Measurements from ENCODE around the gene RPRD1A. TPM values are rescaled to one million over a fixed set of nuclear protein-coding genes. Genes with fewer than 3 reads are reported as not detected.

Gene RPRD1A
- polyA plus RNA-seq, 1 donor (not counting 4 experiments of a cell fraction or from before 2014, with no cell fraction given), result 55.5 TPM

- H3K9me3 ChIP-seq (ENCODE audit: control insufficient read depth, low read depth, low read length), result no peaks in the 10 kb centered on the region
- no peak overlapping the region for H3K27ac ChIP-seq (ENCODE audit: control insufficient read depth, insufficient read depth, low read length)
- H3K4me3 ChIP-seq (ENCODE audit: control insufficient read depth in 2 of 3, extremely low read depth in 1 of 3, insufficient read depth in 2 of 3, low read depth in 1 of 3, low read length in 3 of 3), result peak overlapping the region; percentile 66 to 73 (median 68)
- DNase-seq (ENCODE audit: low read depth, low spot score) (no peak), FAIRE-seq (peak; percentile 83)
- TF ChIP-seq EZH2 (IDR thresholded peaks at IDR 0.05; ENCODE audit: low read length), result no peak
- peak; percentile 82 to 94 (median 84) for TF ChIP-seq CTCF (optimal IDR thresholded peaks at IDR 0.05 in 1 of 3, IDR thresholded peaks at IDR 0.05 in 1 of 3, conservative IDR thresholded peaks at IDR 0.05 in 1 of 3; ENCODE audit: extremely low read depth in 1 of 3, insufficient read depth in 2 of 3, low read length in 3 of 3)
- H3K79me2 ChIP-seq (ENCODE audit: control insufficient read depth, insufficient read depth, low read length), result no peaks in the 10 kb centered on the region
- no peaks in the 10 kb centered on the region for H4K20me1 ChIP-seq (ENCODE audit: control insufficient read depth, extremely low read depth, insufficient read depth, low read length)
- H3K36me3 ChIP-seq (ENCODE audit: control insufficient read depth in 2 of 2, extremely low read depth in 1 of 2, insufficient read depth in 2 of 2, low read length in 2 of 2), result no peaks in the 10 kb centered on the region
- peak overlapping the region; percentile 84 for H2AFZ ChIP-seq (ENCODE audit: control insufficient read depth, low read length)
- dilution Hi-C loops (cut with MboI; ENCODE audit: extremely low pct_ligation_motif_present, low sequenced_read_pairs), result no loop called here
- H3K27me3 ChIP-seq (ENCODE audit: control insufficient read depth, extremely low read depth, insufficient read depth, low read length), result no peaks in the 10 kb centered on the region
- no peaks in the 10 kb centered on the region for H3K9me1 ChIP-seq (ENCODE audit: control insufficient read depth, extremely low read depth, insufficient read depth, low read length)
- peak overlapping the region; percentile 66 for H3K9ac ChIP-seq (ENCODE audit: control insufficient read depth, extremely low read depth, insufficient read depth, low read length)
- H3K4me1 ChIP-seq (ENCODE audit: control insufficient read depth, extremely low read depth, insufficient read depth, low read length), result no peaks in the 10 kb centered on the region
- peak overlapping the region; percentile 82 for H3K4me2 ChIP-seq (ENCODE audit: control insufficient read depth, extremely low read depth, insufficient read depth, low read depth, low read length)
Measured at GRCh38 chr18:35949903-35950627, 117.3 kb downstream of the RPRD1A start.

GRCh38 chr18:35949090-35949489 lies 118.3 kb downstream of the RPRD1A start:
- H3K9ac ChIP-seq (ENCODE audit: control insufficient read depth, extremely low read depth, insufficient read depth, low read length), result no peak overlapping the region
- TF ChIP-seq EZH2 (IDR thresholded peaks at IDR 0.05; ENCODE audit: low read length), result no peak
- no peak for TF ChIP-seq CTCF (optimal IDR thresholded peaks at IDR 0.05 in 1 of 3, IDR thresholded peaks at IDR 0.05 in 1 of 3, conservative IDR thresholded peaks at IDR 0.05 in 1 of 3; ENCODE audit: extremely low read depth in 1 of 3, insufficient read depth in 2 of 3, low read length in 3 of 3)
- no peak overlapping the region for H3K27ac ChIP-seq (ENCODE audit: control insufficient read depth, insufficient read depth, low read length)
- dilution Hi-C loops (cut with MboI; ENCODE audit: extremely low pct_ligation_motif_present, low sequenced_read_pairs), result no loop called here
- no peaks in the 10 kb centered on the region for H3K27me3 ChIP-seq (ENCODE audit: control insufficient read depth, extremely low read depth, insufficient read depth, low read length)
- DNase-seq (ENCODE audit: low read depth, low spot score) (no peak), FAIRE-seq (no peak)
- no peak overlapping the region for H2AFZ ChIP-seq (ENCODE audit: control insufficient read depth, low read length)
- H4K20me1 ChIP-seq (ENCODE audit: control insufficient read depth, extremely low read depth, insufficient read depth, low read length), result no peaks in the 10 kb centered on the region
- no peaks in the 10 kb centered on the region for H3K9me3 ChIP-seq (ENCODE audit: control insufficient read depth, low read depth, low read length)
- H3K4me1 ChIP-seq (ENCODE audit: control insufficient read depth, extremely low read depth, insufficient read depth, low read length), result no peaks in the 10 kb centered on the region
- H3K79me2 ChIP-seq (ENCODE audit: control insufficient read depth, insufficient read depth, low read length), result no peaks in the 10 kb centered on the region
- H3K4me2 ChIP-seq (ENCODE audit: control insufficient read depth, extremely low read depth, insufficient read depth, low read depth, low read length), result no peak overlapping the region
- no peaks in the 10 kb centered on the region for H3K36me3 ChIP-seq (ENCODE audit: control insufficient read depth in 2 of 2, extremely low read depth in 1 of 2, insufficient read depth in 2 of 2, low read length in 2 of 2)
- no peak overlapping the region for H3K4me3 ChIP-seq (ENCODE audit: control insufficient read depth in 2 of 3, extremely low read depth in 1 of 3, insufficient read depth in 2 of 3, low read depth in 1 of 3, low read length in 3 of 3)
- no peaks in the 10 kb centered on the region for H3K9me1 ChIP-seq (ENCODE audit: control insufficient read depth, extremely low read depth, insufficient read depth, low read length)

Data from keratinocyte (primary cell).